Stimulated activated CD8-positive, alpha-beta memory T cell treated with anti-CD3 and anti-CD28 coated beads, Interleukin-12 subunit alpha, Interleukin-12 subunit beta, amount 100 ng/mL, for 1 hour (primary cell): Measurements from ENCODE around the gene HBG1.

Experiments
- DNase-seq: peaks from one replicate; pipeline ENCODE4 v3.0.0-alpha.2; 2020; ENCODE audit warnings: low read depth

HBG1 gene

DNA sequence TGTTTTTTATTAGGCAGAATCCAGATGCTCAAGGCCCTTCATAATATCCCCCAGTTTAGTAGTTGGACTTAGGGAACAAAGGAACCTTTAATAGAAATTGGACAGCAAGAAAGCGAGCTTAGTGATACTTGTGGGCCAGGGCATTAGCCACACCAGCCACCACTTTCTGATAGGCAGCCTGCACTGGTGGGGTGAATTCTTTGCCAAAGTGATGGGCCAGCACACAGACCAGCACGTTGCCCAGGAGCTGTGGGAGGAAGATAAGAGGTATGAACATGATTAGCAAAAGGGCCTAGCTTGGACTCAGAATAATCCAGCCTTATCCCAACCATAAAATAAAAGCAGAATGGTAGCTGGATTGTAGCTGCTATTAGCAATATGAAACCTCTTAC, 24.2 kb downstream of the HBG1 start:
- DNase-seq: no peak

DNA sequence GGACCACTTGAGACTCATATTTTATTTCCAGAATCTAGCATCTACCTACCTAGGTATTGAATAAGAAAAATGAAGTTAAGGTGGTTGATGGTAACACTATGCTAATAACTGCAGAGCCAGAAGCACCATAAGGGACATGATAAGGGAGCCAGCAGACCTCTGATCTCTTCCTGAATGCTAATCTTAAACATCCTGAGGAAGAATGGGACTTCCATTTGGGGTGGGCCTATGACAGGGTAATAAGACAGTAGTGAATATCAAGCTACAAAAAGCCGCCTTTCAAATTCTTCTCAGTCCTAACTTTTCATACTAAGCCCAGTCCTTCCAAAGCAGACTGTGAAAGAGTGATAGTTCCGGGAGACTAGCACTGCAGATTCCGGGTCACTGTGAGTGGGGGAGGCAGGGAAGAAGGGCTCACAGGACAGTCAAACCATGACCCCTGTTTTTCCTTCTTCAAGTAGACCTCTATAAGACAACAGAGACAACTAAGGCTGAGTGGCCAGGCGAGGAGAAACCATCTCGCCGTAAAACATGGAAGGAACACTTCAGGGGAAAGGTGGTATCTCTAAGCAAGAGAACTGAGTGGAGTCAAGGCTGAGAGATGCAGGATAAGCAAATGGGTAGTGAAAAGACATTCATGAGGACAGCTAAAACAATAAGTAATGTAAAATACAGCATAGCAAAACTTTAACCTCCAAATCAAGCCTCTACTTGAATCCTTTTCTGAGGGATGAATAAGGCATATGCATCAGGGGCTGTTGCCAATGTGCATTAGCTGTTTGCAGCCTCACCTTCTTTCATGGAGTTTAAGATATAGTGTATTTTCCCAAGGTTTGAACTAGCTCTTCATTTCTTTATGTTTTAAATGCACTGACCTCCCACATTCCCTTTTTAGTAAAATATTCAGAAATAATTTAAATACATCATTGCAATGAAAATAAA, 24.8 kb downstream of the HBG1 start:
- DNase-seq: no peak

DNA sequence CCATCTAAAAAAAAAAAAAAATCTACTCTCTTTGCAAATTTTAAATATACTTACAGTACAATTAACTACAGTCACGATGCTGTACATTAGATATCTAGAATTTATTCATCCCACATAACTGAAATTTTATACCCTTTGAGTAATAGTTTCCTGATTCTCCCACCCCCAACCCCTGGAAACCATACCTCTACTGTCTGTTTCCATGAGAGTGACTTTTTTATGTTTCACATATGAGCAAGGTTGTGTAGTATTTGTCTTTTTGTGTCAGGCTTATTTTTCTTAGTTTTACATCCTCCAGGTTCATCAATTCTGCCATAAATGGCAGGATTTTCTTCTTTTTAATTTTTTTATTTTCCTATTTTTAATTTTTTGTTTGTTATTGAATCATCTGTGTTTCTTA, 26.0 kb downstream of the HBG1 start:
- no peak for DNase-seq

DNA sequence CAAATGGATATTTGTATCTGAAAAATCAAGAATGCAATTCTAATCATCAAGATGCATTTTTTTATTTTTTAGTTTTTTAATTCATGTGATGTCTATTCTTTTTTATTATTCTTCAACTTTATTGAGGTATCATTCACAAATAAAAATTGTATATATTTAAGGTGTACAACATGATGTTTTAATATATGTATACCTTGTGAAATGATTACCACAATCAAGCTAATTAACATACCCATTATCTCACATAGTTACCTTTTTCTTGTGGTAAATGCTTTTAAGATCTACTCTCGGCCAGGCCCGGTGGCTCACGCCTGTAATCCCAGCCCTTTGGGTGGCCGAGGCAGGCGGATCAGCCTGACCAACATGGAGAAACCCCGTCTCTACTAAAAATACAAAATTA, 26.5 kb downstream of the HBG1 start:
- no peak for DNase-seq

DNA sequence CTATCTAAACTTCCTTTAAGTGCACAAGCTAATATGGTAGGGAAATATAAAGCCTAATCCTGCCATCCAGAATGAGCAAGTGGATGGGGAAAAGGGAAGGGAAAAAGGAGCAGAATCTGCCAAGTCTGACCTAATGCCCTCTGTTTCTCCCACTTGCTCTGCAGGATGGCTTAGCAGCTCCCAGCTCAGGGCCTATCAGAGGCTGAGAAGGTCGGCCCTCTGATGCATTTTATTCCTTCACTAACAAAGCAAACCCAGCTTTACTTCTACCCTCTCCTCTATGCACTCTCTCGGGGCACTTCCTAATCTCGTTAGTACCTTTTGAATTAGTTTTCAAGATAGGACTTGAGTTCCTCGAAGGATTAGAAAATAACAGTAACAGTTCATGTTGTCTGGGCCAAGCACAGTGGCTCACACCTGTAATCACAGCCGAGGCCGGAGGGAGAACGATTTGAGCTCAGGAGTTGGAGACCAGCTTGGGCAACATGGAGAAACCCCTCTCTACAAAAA, 39.2 kb downstream of the HBG1 start:
- DNase-seq: no peak

DNA sequence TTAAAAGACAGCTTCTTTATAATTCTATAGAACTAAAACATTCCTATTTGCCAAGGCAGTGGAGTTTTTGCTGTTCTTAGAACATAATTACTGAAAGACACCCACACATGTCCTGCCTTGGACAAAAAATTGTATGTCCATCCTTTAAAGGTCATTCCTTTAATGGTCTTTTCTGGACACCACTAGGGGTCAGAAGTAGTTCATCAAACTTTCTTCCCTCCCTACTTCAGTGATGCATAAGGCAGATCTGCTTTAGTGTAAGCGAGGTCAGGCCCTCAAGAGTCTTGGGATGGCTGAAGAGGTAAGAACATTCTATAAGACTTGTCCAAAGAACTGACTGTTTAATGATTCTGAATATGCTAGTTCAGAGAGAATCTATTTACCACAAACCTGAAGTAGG, 44.9 kb downstream of the HBG1 start:
- no peak for DNase-seq

DNA sequence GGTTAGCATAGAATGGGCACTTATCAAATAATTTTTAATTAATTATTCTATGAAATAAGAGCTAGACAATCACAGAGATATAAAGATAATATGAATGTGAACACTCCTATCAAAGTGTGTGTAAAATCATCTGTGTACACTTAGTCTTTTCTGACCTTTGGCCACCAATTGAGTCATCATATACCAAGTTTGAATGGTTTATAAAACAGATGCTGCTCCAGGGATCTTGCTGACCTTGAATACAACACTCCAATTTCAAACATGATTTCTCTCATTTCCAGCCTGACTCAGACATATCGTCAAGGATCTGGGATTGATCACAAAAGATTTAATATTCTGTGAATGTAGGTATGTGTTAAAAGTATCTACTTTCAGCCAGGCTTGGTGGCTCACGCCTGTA, 46.3 kb downstream of the HBG1 start:
- no peak for DNase-seq

DNA sequence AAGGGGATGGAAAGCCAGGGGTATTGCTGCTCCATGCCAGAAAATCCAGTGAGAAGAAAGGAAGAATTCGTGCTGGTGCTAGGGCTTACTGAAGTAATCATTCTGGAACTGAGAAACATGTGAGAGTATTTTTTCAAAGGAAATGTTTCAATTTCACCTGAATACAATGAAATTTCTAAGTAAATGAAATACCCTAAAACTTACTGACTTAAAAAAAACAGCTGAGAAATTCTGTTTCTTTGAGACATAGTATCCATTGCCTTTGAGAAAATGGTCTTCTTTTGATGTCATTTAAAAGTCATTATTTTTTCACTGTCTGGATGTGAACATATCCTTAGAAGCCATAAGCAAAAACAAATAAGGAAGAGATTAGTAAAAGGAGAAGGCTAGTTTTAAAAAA, 49.1 kb downstream of the HBG1 start, which contains the start of gene OR51V1:
TSS of gene OR51V1 (minus strand) at position 101 of the 400 bp plus-strand sequence. CDS start at position 101, 0 bp downstream.
- DNase-seq: no peak

DNA sequence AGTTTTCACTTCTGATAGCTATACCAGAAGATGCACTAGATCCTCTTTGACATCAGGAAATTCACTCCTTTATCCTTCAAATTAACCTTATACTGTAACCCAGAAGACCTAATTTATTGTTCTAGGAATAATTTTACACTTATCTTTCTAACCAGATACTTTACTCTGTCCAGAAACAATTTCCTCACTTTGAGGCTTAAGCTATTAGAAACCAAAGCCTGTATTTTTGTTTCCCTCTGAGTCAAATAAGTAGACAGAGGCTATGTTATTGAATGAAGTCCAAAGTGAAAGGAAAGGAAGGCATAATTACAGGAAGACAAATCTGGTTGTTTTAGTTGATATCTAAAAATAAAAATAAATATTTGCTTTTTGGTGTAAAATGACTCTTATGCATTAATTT, 51.4 kb downstream of the HBG1 start:
- DNase-seq: no peak
